ENCODE results near the gene KRT36.

DNA sequence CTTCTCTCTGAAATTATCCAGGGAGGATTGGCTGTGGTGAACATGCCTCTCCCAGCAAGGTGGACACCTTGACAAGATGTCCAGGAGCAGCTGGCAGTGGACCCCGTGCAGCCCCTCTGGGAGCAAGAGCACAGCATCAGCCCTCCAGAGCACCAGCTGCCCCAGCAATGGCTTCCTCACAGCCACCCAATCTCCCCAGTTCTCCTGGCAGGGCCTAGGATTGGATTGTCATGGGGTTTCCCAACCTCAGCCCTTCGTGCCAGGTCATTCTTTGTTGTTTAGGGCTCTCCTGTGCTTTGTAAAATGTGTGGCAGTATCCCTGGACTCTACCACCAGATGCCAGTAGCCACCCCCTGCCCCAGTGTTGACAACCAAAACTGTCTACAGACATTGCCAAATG, 1.8 kb upstream of the KRT36 start:
- TF ChIP-seq, protein P1, sequence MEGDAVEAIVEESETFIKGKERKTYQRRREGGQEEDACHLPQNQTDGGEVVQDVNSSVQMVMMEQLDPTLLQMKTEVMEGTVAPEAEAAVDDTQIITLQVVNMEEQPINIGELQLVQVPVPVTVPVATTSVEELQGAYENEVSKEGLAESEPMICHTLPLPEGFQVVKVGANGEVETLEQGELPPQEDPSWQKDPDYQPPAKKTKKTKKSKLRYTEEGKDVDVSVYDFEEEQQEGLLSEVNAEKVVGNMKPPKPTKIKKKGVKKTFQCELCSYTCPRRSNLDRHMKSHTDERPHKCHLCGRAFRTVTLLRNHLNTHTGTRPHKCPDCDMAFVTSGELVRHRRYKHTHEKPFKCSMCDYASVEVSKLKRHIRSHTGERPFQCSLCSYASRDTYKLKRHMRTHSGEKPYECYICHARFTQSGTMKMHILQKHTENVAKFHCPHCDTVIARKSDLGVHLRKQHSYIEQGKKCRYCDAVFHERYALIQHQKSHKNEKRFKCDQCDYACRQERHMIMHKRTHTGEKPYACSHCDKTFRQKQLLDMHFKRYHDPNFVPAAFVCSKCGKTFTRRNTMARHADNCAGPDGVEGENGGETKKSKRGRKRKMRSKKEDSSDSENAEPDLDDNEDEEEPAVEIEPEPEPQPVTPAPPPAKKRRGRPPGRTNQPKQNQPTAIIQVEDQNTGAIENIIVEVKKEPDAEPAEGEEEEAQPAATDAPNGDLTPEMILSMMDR (IDR thresholded peaks at IDR 0.05) = no peak
- TF ChIP-seq POLR2AphosphoS5 (IDR thresholded peaks at IDR 0.05) = no peak

All from stomach (tissue), 4 donors.